Stimulated activated CD8-positive, alpha-beta memory T cell treated with anti-CD3 and anti-CD28 coated beads, Interleukin-7, amount 100 ng/mL, for 1 hour (primary cell): ENCODE measurements around the gene OMG.
"Not testable (repeated sequence)": the region's sequence is repeated elsewhere in the genome, so short reads cannot be mapped to it uniquely, and the experiment has no call there.

Experiments used
- DNase-seq, 2 donors: peaks; one replicate each; pipeline ENCODE4 v3.0.0-alpha.2; 2020; ENCODE audit warnings: low read depth in 2 of 2

The OMG gene

GRCh38 chr17:31262923-31263322 lies 34.1 kb downstream of the OMG start:
- not testable (repeated sequence) for DNase-seq

- DNase-seq = no peak
Observed at GRCh38 chr17:31261601-31262000, 35.4 kb downstream of the OMG start.

GRCh38 chr17:31260151-31260550 lies 36.9 kb downstream of the OMG start:
- no peak for DNase-seq

- DNase-seq = no peak
Observed at GRCh38 chr17:31256936-31257335, 40.1 kb downstream of the OMG start.

GRCh38 chr17:31254654-31255053 lies 42.4 kb downstream of the OMG start:
- no peak for DNase-seq

- no peak for DNase-seq
Observed at GRCh38 chr17:31252741-31253140, 44.3 kb downstream of the OMG start.

GRCh38 chr17:31251970-31252328 lies 45.1 kb downstream of the OMG start:
- DNase-seq = no peak

- no peak for DNase-seq
Observed at GRCh38 chr17:31251105-31251969, 45.7 kb downstream of the OMG start.

GRCh38 chr17:31250229-31250628 lies 46.8 kb downstream of the OMG start:
- no peak for DNase-seq

- DNase-seq = no peak
Observed at GRCh38 chr17:31249835-31250141, 47.3 kb downstream of the OMG start.

- DNase-seq = no peak
Observed at GRCh38 chr17:31248986-31249834, 47.8 kb downstream of the OMG start.
